CD4-positive, alpha-beta T cell (primary cell): ENCODE measurements around the gene PELI2. TPM values are rescaled to one million over a fixed set of nuclear protein-coding genes. Genes with fewer than 3 reads are reported as not detected.

Experiments
- ATAC-seq: fragments of 200-7000 bp; cut with Tn5 transposase; one replicate; pipeline ENCODE4 v1.10.0; 2022; ENCODE audit warnings: mild to moderate bottlenecking; ENCODE audit not compliant: poor library complexity
- CTCF ChIA-PET: fragments of 350-600 bp; sonication (Branson Sonifier 250); formaldehyde crosslinking; loops from one replicate; lab custom pipeline; 2021; ENCODE audit warnings: antibody characterized with exemption, inconsistent platforms; lab: Charles Lee
- POLR2A ChIA-PET: fragments of 350-600 bp; sonication (Branson Sonifier 250); formaldehyde crosslinking; loops from one replicate; lab custom pipeline; 2021; ENCODE audit warnings: antibody characterized with exemption, inconsistent platforms; lab: Charles Lee
- DNase-seq, 14 experiments: peaks; one replicate each; pipeline ENCODE4 v3.0.0-alpha.2; 2013 to 2020; ENCODE audit warnings: mixed read lengths in 2 of 14
- H3K27ac ChIP-seq, 2 donors: one replicate each; pipeline versions ENCODE4 v1.5.1 to v1.7.0; 2013; ENCODE audit warnings: low read length in 2 of 2, low read depth in 1 of 2, mild to moderate bottlenecking in 1 of 2
- H3K27me3 ChIP-seq, 2 experiments: 1 replicate in 1 of 2; 2 replicates in 1 of 2; pipeline versions ENCODE4 v1.6.1 to v1.7.0; 2013; ENCODE audit warnings: low read length in 2 of 2, control low read depth in 1 of 2, mild to moderate bottlenecking in 1 of 2, moderate library complexity in 1 of 2; ENCODE audit not compliant: insufficient read depth in 2 of 2, control insufficient read depth in 1 of 2
- H3K36me3 ChIP-seq: one replicate; pipeline ENCODE4 v1.6.1; 2013; ENCODE audit warnings: low read length, control low read depth; ENCODE audit not compliant: insufficient read depth
- H3K4me1 ChIP-seq: one replicate; pipeline ENCODE4 v1.6.1; 2013; ENCODE audit warnings: low read length, control low read depth; ENCODE audit not compliant: insufficient read depth
- H3K4me3 ChIP-seq: one replicate; pipeline ENCODE4 v1.5.1; 2013; ENCODE audit warnings: mild to moderate bottlenecking, low read length, moderate library complexity
- H3K9me3 ChIP-seq, 2 experiments: 1 replicate in 1 of 2; 2 replicates in 1 of 2; pipeline versions ENCODE4 v1.6.1 to v1.7.0; 2013; ENCODE audit warnings: low read length in 2 of 2, mild to moderate bottlenecking in 2 of 2, control low read depth in 1 of 2, moderate library complexity in 1 of 2; ENCODE audit not compliant: control insufficient read depth in 1 of 2, insufficient read depth in 1 of 2
- H3K27ac Mint-ChIP-seq: one replicate; pipeline ENCODE4 v1.8.0; 2020; ENCODE audit warnings: mixed read lengths
- H3K27me3 Mint-ChIP-seq: one replicate; pipeline ENCODE4 v1.8.0; 2021; ENCODE audit warnings: mixed read lengths
- H3K36me3 Mint-ChIP-seq: one replicate; pipeline ENCODE4 v1.8.0; 2021; ENCODE audit warnings: low read depth, mixed read lengths
- H3K4me1 Mint-ChIP-seq: one replicate; pipeline ENCODE4 v1.8.0; 2021; ENCODE audit warnings: low read depth, mixed read lengths
- H3K4me3 Mint-ChIP-seq: one replicate; pipeline ENCODE4 v1.8.0; 2020; ENCODE audit warnings: mild to moderate bottlenecking, mixed read lengths
- H3K9me3 Mint-ChIP-seq: one replicate; pipeline ENCODE4 v1.8.0; 2020; ENCODE audit warnings: mixed read lengths
- intact Hi-C, 2 experiments: fragments of 100-400 bp; cut with DNase I in 1 of 2; cut with micrococcal nuclease in 1 of 2; formaldehyde crosslinking; loops; one replicate each; pipeline versions ENCODE4 v1.15.1 to v1.9.0; 2023 to 2025; cut with DNase I, micrococcal nuclease
- total RNA-seq, 174 experiments: library from RNA in 2 of 174; stranded (reverse) in 2 of 174; gene quantifications; one replicate each; pipeline ENCODE4 v1.2.3 and lab custom pipeline; 2021 to 2026
- TF ChIP-seq, protein P1 (sequence below): fragments of 200-600 bp; IDR thresholded peaks from one replicate; pipeline ENCODE4 v1.8.0; 2022; ENCODE audit warnings: antibody characterized with exemption, mild to moderate bottlenecking

The PELI2 gene
- total RNA-seq, 2 experiments from 2014 or later, result 12.2 to 15.9 TPM

DNA sequence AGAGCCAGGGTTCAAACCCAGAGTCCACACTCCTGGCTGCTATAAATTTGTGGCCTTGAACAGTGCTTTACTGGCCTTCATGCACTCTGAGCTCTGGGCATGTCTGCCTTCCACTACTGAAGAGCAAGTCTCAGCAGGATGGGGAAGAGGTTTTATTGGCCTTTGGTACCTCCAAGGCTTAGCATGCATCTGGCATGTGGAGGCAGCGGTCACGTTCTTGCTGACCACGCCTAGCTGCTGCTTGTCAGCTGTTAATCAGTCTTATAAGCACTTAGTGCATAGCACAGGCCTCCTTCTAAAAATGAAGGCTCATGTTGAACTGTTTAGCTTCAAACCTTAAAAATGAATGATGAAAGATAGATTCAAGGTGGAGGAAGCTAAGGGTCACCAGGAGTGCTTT lies 177.5 kb downstream of the PELI2 start:
- ATAC-seq (no peak), DNase-seq (no peak)
- Histone ChIP-seq H3K27ac (no peak overlapping the region), H3K9me3 (no peaks in the 10 kb centered on the region), H3K36me3 (peaks cover 4% of the 10 kb centered on the region), H3K27me3 (no peaks in the 10 kb centered on the region), H3K4me3 (no peak overlapping the region), H3K4me1 (no peaks in the 10 kb centered on the region)
- Mint-ChIP-seq H3K9me3 (no peaks in the 10 kb centered on the region), H3K4me1 (no peaks in the 10 kb centered on the region), H3K4me3 (no peak overlapping the region), H3K27me3 (no peaks in the 10 kb centered on the region), H3K36me3 (peaks cover 48% of the 10 kb centered on the region), H3K27ac (no peak overlapping the region)
- CTCF ChIA-PET, result no interaction called here
- intact Hi-C loops, result no loop called here
- POLR2A ChIA-PET, result no interaction called here
- TF ChIP-seq, protein P1, sequence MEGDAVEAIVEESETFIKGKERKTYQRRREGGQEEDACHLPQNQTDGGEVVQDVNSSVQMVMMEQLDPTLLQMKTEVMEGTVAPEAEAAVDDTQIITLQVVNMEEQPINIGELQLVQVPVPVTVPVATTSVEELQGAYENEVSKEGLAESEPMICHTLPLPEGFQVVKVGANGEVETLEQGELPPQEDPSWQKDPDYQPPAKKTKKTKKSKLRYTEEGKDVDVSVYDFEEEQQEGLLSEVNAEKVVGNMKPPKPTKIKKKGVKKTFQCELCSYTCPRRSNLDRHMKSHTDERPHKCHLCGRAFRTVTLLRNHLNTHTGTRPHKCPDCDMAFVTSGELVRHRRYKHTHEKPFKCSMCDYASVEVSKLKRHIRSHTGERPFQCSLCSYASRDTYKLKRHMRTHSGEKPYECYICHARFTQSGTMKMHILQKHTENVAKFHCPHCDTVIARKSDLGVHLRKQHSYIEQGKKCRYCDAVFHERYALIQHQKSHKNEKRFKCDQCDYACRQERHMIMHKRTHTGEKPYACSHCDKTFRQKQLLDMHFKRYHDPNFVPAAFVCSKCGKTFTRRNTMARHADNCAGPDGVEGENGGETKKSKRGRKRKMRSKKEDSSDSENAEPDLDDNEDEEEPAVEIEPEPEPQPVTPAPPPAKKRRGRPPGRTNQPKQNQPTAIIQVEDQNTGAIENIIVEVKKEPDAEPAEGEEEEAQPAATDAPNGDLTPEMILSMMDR, result no peak

DNA sequence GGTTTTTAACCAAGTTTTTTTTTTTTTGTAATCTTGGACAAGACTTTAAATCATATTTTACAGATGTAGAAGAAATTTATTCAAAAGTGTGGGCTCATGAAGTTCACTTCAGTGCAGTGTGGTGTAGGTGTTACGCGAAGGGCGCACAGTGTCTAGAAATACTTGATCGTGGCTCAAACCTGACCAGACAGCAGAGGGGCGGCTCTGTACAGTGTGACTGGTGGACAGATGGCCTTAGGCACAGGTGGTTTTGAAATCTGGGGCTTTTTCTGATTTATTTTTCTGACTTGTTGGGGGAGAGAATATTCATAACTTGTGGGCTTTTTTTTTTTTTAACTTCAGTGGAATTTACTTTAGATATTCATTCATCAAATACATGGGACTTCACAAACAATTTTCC lies 179.2 kb downstream of the PELI2 start:
- Histone ChIP-seq H3K27ac (no peak overlapping the region), H3K4me1 (no peaks in the 10 kb centered on the region), H3K36me3 (peaks cover 4% of the 10 kb centered on the region), H3K4me3 (no peak overlapping the region), H3K9me3 (no peaks in the 10 kb centered on the region), H3K27me3 (no peaks in the 10 kb centered on the region)
- H3K36me3 Mint-ChIP-seq, result peaks cover 44% of the 10 kb centered on the region
- TF ChIP-seq, protein P1, result no peak
- no peaks in the 10 kb centered on the region for H3K9me3 Mint-ChIP-seq
- no peak overlapping the region for H3K27ac Mint-ChIP-seq
- H3K4me3 Mint-ChIP-seq, result no peak overlapping the region
- H3K4me1 Mint-ChIP-seq, result no peaks in the 10 kb centered on the region
- intact Hi-C loops, result no loop called here
- H3K27me3 Mint-ChIP-seq, result no peaks in the 10 kb centered on the region
- ChIA-PET CTCF (interaction anchor here (0.6 kb wide), 1 partner anchor 638 kb away, joined by 4 read pairs; no protein-coding TSS in a partner anchor), POLR2A (no interaction called here)
- no peak for DNase-seq
- no peak for ATAC-seq

DNA sequence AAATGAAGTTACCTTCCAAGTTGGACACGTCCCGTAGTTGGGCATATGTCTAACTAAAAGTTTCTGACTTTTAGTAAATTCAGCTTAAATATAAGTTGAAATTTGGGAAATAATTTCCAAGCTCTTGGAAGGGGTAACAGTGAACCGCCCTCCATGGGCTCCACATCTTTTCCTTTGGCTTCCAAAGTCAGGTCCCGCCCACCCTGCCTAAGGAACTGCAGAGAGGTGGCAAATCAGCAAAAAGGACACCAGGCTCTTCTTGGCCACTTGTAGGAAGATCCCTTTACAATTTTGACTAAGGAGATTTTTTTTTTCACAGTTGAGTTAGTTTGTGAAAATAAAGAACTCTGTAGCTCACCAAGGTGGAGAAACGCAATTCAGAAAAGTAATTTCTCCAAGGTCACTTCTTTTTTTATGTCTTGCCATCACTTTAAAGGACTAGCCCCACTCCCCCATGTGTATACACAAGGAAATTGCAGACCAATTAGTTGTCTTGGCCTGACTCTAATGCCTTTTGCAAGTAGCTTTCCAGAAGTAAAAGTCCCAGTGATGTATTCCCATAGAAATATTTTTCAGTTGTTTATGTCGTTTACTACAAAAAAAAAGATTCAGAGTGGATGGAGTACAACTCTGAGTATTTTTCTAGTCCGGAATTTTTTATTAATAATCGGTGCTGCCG lies 181.2 kb downstream of the PELI2 start:
- Histone ChIP-seq H3K4me3 (no peak overlapping the region), H3K9me3 (no peaks in the 10 kb centered on the region), H3K4me1 (no peaks in the 10 kb centered on the region), H3K27me3 (no peaks in the 10 kb centered on the region), H3K27ac (no peak overlapping the region), H3K36me3 (peaks cover 4% of the 10 kb centered on the region)
- intact Hi-C loops, result no loop called here
- TF ChIP-seq, protein P1, result no peak
- peaks cover 35% of the 10 kb centered on the region for H3K36me3 Mint-ChIP-seq
- H3K9me3 Mint-ChIP-seq, result no peaks in the 10 kb centered on the region
- H3K4me3 Mint-ChIP-seq, result no peak overlapping the region
- no peak for DNase-seq
- ChIA-PET POLR2A (no interaction called here), CTCF (no interaction called here)
- no peak for ATAC-seq
- H3K4me1 Mint-ChIP-seq, result no peaks in the 10 kb centered on the region
- H3K27me3 Mint-ChIP-seq, result no peaks in the 10 kb centered on the region
- H3K27ac Mint-ChIP-seq, result no peak overlapping the region
